ENCODE measurements around the gene IL1RAPL2. TPM values are rescaled to one million over a fixed set of nuclear protein-coding genes. Genes with fewer than 3 reads are reported as not detected.
"Not testable (repeated sequence)": the region's sequence is repeated elsewhere in the genome, so short reads cannot be mapped to it uniquely, and the experiment has no call there.

IL1RAPL2 gene
- total and polyA plus RNA-seq, 10 of the 15 experiments (the other 5 are each of a cell fraction or from before 2014, with no cell fraction given), result 0.19 TPM; not detected in 9

DNA sequence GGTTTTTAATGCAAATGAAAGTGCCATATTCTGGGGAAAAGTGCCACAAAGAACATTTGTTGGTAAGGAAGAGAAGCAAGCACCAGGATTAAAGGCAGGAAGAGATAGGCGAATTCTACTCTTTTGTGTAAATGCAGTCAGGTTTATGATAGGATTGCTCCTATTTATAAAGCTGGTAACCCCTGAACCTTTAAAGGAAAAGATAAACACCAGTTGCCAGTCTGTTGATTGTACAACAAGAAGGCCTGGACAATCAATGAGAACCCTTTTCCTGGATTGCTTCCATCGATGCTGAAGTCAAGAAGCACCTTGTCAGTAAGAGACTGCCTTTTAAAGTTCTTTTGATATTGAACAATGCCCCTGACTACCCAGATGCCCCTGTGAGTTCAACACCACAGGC is 1098.2 kb downstream of the IL1RAPL2 start (continued):
- TF ChIP-seq, protein P1, sequence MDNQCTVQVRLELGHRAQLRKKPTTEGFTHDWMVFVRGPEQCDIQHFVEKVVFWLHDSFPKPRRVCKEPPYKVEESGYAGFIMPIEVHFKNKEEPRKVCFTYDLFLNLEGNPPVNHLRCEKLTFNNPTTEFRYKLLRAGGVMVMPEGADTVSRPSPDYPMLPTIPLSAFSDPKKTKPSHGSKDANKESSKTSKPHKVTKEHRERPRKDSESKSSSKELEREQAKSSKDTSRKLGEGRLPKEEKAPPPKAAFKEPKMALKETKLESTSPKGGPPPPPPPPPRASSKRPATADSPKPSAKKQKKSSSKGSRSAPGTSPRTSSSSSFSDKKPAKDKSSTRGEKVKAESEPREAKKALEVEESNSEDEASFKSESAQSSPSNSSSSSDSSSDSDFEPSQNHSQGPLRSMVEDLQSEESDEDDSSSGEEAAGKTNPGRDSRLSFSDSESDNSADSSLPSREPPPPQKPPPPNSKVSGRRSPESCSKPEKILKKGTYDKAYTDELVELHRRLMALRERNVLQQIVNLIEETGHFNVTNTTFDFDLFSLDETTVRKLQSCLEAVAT (IDR thresholded peaks at IDR 0.05), result no peak
- no peak for TF ChIP-seq TCF7 (IDR thresholded peaks at IDR 0.05; ENCODE audit: borderline replicate concordance)
- TF ChIP-seq ETV6 (conservative IDR thresholded peaks at IDR 0.05 in 1 of 2, IDR thresholded peaks at IDR 0.05 in 1 of 2; ENCODE audit: borderline replicate concordance in 1 of 2, low read depth in 1 of 2), result no peak
- no peak for TF ChIP-seq MXI1 (IDR thresholded peaks at IDR 0.05; ENCODE audit: low read depth, low read length)
- no peak for TF ChIP-seq ZNF24 (IDR thresholded peaks at IDR 0.05)
- no peak for TF ChIP-seq POLR2AphosphoS5 (IDR thresholded peaks at IDR 0.05; ENCODE audit: low read length)
- TF ChIP-seq, protein P2, sequence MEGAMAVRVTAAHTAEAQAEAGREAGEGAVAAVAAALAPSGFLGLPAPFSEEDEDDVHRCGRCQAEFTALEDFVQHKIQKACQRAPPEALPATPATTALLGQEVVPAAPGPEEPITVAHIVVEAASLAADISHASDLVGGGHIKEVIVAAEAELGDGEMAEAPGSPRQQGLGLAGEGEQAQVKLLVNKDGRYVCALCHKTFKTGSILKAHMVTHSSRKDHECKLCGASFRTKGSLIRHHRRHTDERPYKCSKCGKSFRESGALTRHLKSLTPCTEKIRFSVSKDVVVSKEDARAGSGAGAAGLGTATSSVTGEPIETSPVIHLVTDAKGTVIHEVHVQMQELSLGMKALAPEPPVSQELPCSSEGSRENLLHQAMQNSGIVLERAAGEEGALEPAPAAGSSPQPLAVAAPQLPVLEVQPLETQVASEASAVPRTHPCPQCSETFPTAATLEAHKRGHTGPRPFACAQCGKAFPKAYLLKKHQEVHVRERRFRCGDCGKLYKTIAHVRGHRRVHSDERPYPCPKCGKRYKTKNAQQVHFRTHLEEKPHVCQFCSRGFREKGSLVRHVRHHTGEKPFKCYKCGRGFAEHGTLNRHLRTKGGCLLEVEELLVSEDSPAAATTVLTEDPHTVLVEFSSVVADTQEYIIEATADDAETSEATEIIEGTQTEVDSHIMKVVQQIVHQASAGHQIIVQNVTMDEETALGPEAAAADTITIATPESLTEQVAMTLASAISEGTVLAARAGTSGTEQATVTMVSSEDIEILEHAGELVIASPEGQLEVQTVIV (IDR thresholded peaks at IDR 0.05; ENCODE audit: borderline replicate concordance, partially characterized antibody), result no peak
- TF ChIP-seq ASH2L (IDR thresholded peaks at IDR 0.05; ENCODE audit: borderline replicate concordance, low read depth), result no peak
- no peak for TF ChIP-seq POLR2AphosphoS2 (IDR thresholded peaks at IDR 0.05; ENCODE audit: low read depth, low read length)
- no peak for TF ChIP-seq TAF1 (IDR thresholded peaks at IDR 0.05; ENCODE audit: borderline replicate concordance, low read depth, low read length)
- no peak for TF ChIP-seq YY1 (IDR thresholded peaks at IDR 0.05; ENCODE audit: low read depth, low read length)
- no peak for TF ChIP-seq ZNF207 (IDR thresholded peaks at IDR 0.05; ENCODE audit: borderline replicate concordance)
- TF ChIP-seq PAX8 (IDR thresholded peaks at IDR 0.05), result no peak

DNA sequence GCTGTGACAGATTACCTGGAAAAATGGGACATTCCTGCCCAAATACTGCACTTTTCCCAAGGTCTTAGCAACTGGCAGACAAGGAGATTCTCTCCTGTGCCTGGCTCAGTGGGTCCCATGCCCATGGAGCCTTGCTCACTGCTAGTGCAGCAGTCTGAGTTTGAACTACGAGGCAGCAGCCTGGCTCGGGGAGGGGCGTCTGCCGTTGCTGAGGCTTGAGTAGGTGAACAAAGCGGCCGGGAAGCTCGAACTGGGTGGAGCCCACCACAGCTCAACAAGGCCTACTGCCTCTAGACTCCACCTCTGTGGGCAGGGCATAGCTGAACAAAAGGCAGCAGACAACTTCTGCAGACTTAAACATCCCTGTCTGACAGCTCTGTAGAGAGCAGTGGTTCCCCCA is 1118.3 kb downstream of the IL1RAPL2 start:
- CTCF ChIA-PET, result interaction anchor here (1.9 kb wide), 1 partner anchor 13 kb away, joined by 4 read pairs; no protein-coding TSS in a partner anchor
- H3K9ac ChIP-seq (ENCODE audit: control insufficient read depth, insufficient read depth, low read length); H3K4me2 ChIP-seq (ENCODE audit: control insufficient read depth, insufficient read depth); H3K4me3 ChIP-seq; ATAC-seq; BruUV-seq (replicated peaks); H2AFZ ChIP-seq (ENCODE audit: control insufficient read depth, low read depth, low read length); H3K79me2 ChIP-seq (ENCODE audit: control insufficient read depth, insufficient read depth, low read length); H3K9me3 ChIP-seq (replicated peaks; ENCODE audit: control insufficient read depth, insufficient read depth, low read length); SMC1A ChIA-PET (ENCODE audit: uncharacterized antibody, unreplicated experiment); RAD21 ChIA-PET (ENCODE audit: unreplicated experiment); intact Hi-C loops (cut with micrococcal nuclease; ENCODE audit: unreplicated experiment); in situ Hi-C loops (cut with MboI); H4K20me1 ChIP-seq (ENCODE audit: control insufficient read depth, insufficient read depth); POLR2A ChIA-PET; FAIRE-seq; H3K4me1 ChIP-seq (ENCODE audit: control insufficient read depth, insufficient read depth, low read length); H3K36me3 ChIP-seq (ENCODE audit: control insufficient read depth in 2 of 2, insufficient read depth in 2 of 2, low read length in 1 of 2); DNase-seq (ENCODE audit: low read depth, low spot score); H3K27ac ChIP-seq (ENCODE audit: control insufficient read depth, insufficient read depth); H3K27me3 ChIP-seq (replicated peaks in 1 of 2; ENCODE audit: control insufficient read depth in 2 of 2, insufficient read depth in 2 of 2, low read length in 1 of 2): not testable (repeated sequence)
- 39% methylated on average over 7 of the region's 7 CpGs for WGBS (ENCODE audit: insufficient coverage, insufficient replicate concordance, low lambda C conversion rate, missing lambda C conversion rate)
